GM12878 (cell line): ENCODE data around the gene SRM. TPM values are rescaled to one million over a fixed set of nuclear protein-coding genes. Genes with fewer than 3 reads are reported as not detected.

Source experiments
- ATAC-seq: fragments of 200-7000 bp; cut with Tn5 transposase; 3 replicates; pipeline ENCODE4 v1.9.1; 2020; ENCODE audit warnings: mild to moderate bottlenecking, moderate library complexity
- BruUV-seq: library from RNA; stranded (reverse); fragments of 400-500 nt; replicated peaks from 2 replicates; lab custom pipeline; 2021; lab: Mats Ljungman, UMichigan
- CTCF ChIA-PET: fragments of 300-600 bp; sonication (Branson Sonifier 250); formaldehyde crosslinking; extraction: SDS; loops from one replicate; lab custom pipeline; 2021; ENCODE audit warnings: inconsistent platforms; lab: Yijun Ruan, JAX
- POLR2A ChIA-PET: fragments of 350-600 bp; formaldehyde crosslinking; extraction: SDS; loops from one replicate; lab custom pipeline; 2021; ENCODE audit warnings: inconsistent platforms; lab: Charles Lee
- RAD21 ChIA-PET: fragments of 300-600 bp; sonication (Branson Sonifier 250); formaldehyde crosslinking; loops from one replicate; lab custom pipeline; 2023; ENCODE audit warnings: antibody characterized with exemption; ENCODE audit not compliant: unreplicated experiment; lab: Charles Lee
- SMC1A ChIA-PET: fragments of 300-600 bp; sonication (Branson Sonifier 250); formaldehyde crosslinking; loops from one replicate; lab custom pipeline; 2023; ENCODE audit not compliant: unreplicated experiment, uncharacterized antibody; lab: Charles Lee
- DNase-seq: peaks from one replicate; pipeline ENCODE4 v3.0.0-alpha.2; 2011; ENCODE audit warnings: low read depth, low spot score
- FAIRE-seq: peaks from 3 replicates; lab custom pipeline; 2011; peaks lifted over from hg19 to GRCh38; lab: Jason Lieb, UNC
- H2AFZ ChIP-seq: 2 replicates; pipeline ENCODE4 v1.6.0; 2011; ENCODE audit warnings: low read depth, low read length, control low read depth; ENCODE audit not compliant: control insufficient read depth
- H3K27ac ChIP-seq: 2 replicates; pipeline ENCODE4 v1.5.1; 2011; ENCODE audit warnings: control low read depth; ENCODE audit not compliant: control insufficient read depth, insufficient read depth
- H3K27me3 ChIP-seq, 2 experiments: replicated peaks in 1 of 2; 2 replicates each; pipeline versions ENCODE4 v1.6.0 to v1.6.1; 2011; ENCODE audit warnings: low read length in 1 of 2; ENCODE audit not compliant: control insufficient read depth in 2 of 2, insufficient read depth in 2 of 2
- H3K36me3 ChIP-seq, 2 experiments: 2 replicates each; pipeline ENCODE4 v1.5.1; 2011; ENCODE audit warnings: low read length in 1 of 2; ENCODE audit not compliant: control insufficient read depth in 2 of 2, insufficient read depth in 2 of 2
- H3K4me1 ChIP-seq: 2 replicates; pipeline ENCODE4 v1.6.1; 2011; ENCODE audit warnings: mild to moderate bottlenecking, low read length, moderate library complexity, mixed read lengths; ENCODE audit not compliant: control insufficient read depth, insufficient read depth
- H3K4me2 ChIP-seq: 2 replicates; pipeline ENCODE4 v1.6.0; 2011; ENCODE audit warnings: control low read depth; ENCODE audit not compliant: control insufficient read depth, insufficient read depth
- H3K4me3 ChIP-seq: fragments of 200-600 bp; sonication (generic); 2 replicates; pipeline ENCODE4 v1.5.1; 2016
- H3K79me2 ChIP-seq: 2 replicates; pipeline ENCODE4 v1.6.0; 2011; ENCODE audit warnings: low read length; ENCODE audit not compliant: control insufficient read depth, insufficient read depth
- H3K9ac ChIP-seq: 2 replicates; pipeline ENCODE4 v1.8.0; 2011; ENCODE audit warnings: low read length, control low read depth, mixed read lengths; ENCODE audit not compliant: control insufficient read depth, insufficient read depth
- H3K9me3 ChIP-seq: replicated peaks from 3 replicates; pipeline ENCODE4 v1.5.1; 2011; ENCODE audit warnings: mild to moderate bottlenecking, low read length; ENCODE audit not compliant: control insufficient read depth, insufficient read depth
- H4K20me1 ChIP-seq: 2 replicates; pipeline ENCODE4 v1.6.0; 2011; ENCODE audit not compliant: control insufficient read depth, insufficient read depth
- ATF7 ChIP-seq: fragments of 450-650 bp; IDR thresholded peaks from 2 replicates; pipeline ENCODE4 v1.6.1; 2016; ENCODE audit warnings: low read depth, mild to moderate bottlenecking
- CHD2 ChIP-seq: IDR thresholded peaks from 2 replicates; pipeline ENCODE4 v1.6.1; 2011; ENCODE audit warnings: low read depth, low read length, improper control_type of control experiment, borderline replicate concordance
- FOS ChIP-seq: IDR thresholded peaks from 3 replicates; pipeline ENCODE4 v1.6.1; 2011; ENCODE audit warnings: borderline replicate concordance; ENCODE audit not compliant: insufficient read length; ENCODE audit errors: extremely low read depth
- IRF4 ChIP-seq: IDR thresholded peaks from 2 replicates; pipeline ENCODE4 v1.6.1; 2011; ENCODE audit warnings: low read depth, low read length
- KAT2A ChIP-seq: conservative IDR thresholded peaks from 2 replicates; pipeline ENCODE4 v1.6.1; 2011; ENCODE audit warnings: low read depth, low read length; ENCODE audit not compliant: control insufficient read depth
- MYC ChIP-seq: IDR thresholded peaks from 2 replicates; pipeline ENCODE4 v1.6.1; 2011; ENCODE audit warnings: mild to moderate bottlenecking, low read length, moderate library complexity, inconsistent platforms; ENCODE audit not compliant: insufficient read depth, insufficient replicate concordance, insufficient read length, severe bottlenecking
- NBN ChIP-seq: fragments of 450-650 bp; IDR thresholded peaks from 2 replicates; pipeline ENCODE4 v1.6.1; 2016
- NFYA ChIP-seq: IDR thresholded peaks from 2 replicates; pipeline ENCODE4 v1.6.1; 2011; ENCODE audit warnings: low read depth, mild to moderate bottlenecking, low read length, improper control_type of control experiment, borderline replicate concordance
- NR2F1 ChIP-seq: fragments of 450-650 bp; conservative IDR thresholded peaks from 2 replicates; pipeline ENCODE4 v1.6.1; 2017; ENCODE audit warnings: mild to moderate bottlenecking
- STAT1 ChIP-seq: fragments of 450-650 bp; conservative IDR thresholded peaks from 2 replicates; pipeline ENCODE4 v1.6.1; 2014; ENCODE audit warnings: antibody characterized with exemption, mild to moderate bottlenecking
- TCF3 ChIP-seq: IDR thresholded peaks from 2 replicates; pipeline ENCODE4 v1.6.1; 2012; ENCODE audit warnings: low read depth, mild to moderate bottlenecking, low read length, borderline replicate concordance; ENCODE audit not compliant: insufficient read depth
- whole genome bisulfite sequencing: methylation state at CpG from one replicate; pipeline ENCODE4 v1.1.6; 2016; ENCODE audit warnings: low lambda C conversion rate; ENCODE audit not compliant: insufficient replicate concordance, insufficient coverage; ENCODE audit errors: missing lambda C conversion rate; 5-methylcytosine and 5-hydroxymethylcytosine counted together
- in situ Hi-C: fragments of 300-500 bp; cut with MboI; formaldehyde crosslinking; loops from 9 replicates; pipeline ENCODE4 v1.14.3; 2018; ENCODE audit warnings: mixed read lengths
- intact Hi-C: fragments of 100-400 bp; cut with micrococcal nuclease; formaldehyde crosslinking; loops from one replicate; pipeline ENCODE4 v1.14.2; 2022; ENCODE audit not compliant: unreplicated experiment
- polyA plus RNA-seq, 11 experiments: library from polyadenylated mRNA; depleted of rRNA in 4 of 11; unstranded in 6 of 11; stranded (reverse) in 5 of 11; fragments of >200 nt; fragmentation: Nextera tagmentation in 4 of 11; fragmentation: Illumina TruSeq in 1 of 11; extraction: Ambion mirVana in 4 of 11; extraction: Trizol in 1 of 11; gene quantifications; 1 replicate in 1 of 11; 2 replicates in 10 of 11; pipeline versions ENCODE4 v1.2.1 to v1.2.3, GENCODE V29; 2011 to 2016; ENCODE audit warnings: inconsistent platforms in 2 of 11, missing spikeins in 2 of 11, low read depth in 1 of 11
- total RNA-seq, 4 experiments: library from RNA; depleted of rRNA in 3 of 4; stranded (reverse); fragments of >200 nt in 3 of 4; fragmentation: Illumina TruSeq in 1 of 4; extraction: Trizol in 1 of 4; gene quantifications; 2 replicates each; pipeline versions ENCODE4 v1.2.1 to v1.2.3, GENCODE V29; 2013 to 2021
- TF ChIP-seq, protein P1 (sequence below): IDR thresholded peaks from 2 replicates; pipeline ENCODE4 v1.6.1; 2012; ENCODE audit warnings: low read depth, low read length, improper control_type of control experiment
- TF ChIP-seq, protein P2 (sequence below): fragments of 450-650 bp; IDR thresholded peaks from 2 replicates; pipeline ENCODE4 v1.6.1; 2016; ENCODE audit warnings: mild to moderate bottlenecking
- TF ChIP-seq, protein P3 (sequence below): IDR thresholded peaks from 2 replicates; pipeline ENCODE4 v1.6.1; 2011; ENCODE audit warnings: low read depth, mild to moderate bottlenecking, low read length, moderate library complexity, borderline replicate concordance; ENCODE audit errors: extremely low read depth
- TF ChIP-seq, protein P4 (sequence below): IDR thresholded peaks from 2 replicates; pipeline ENCODE4 v1.6.1; 2012; ENCODE audit warnings: low read depth, low read length, improper control_type of control experiment
- TF ChIP-seq, protein P5 (sequence below): fragments of 450-650 bp; IDR thresholded peaks from 2 replicates; pipeline ENCODE4 v1.6.1; 2018; ENCODE audit warnings: mild to moderate bottlenecking, low read depth, moderate library complexity; ENCODE audit not compliant: partially characterized antibody

Gene SRM
- total and polyA plus RNA-seq, 10 of the 15 experiments (the other 5 are each of a cell fraction or from before 2014, with no cell fraction given), result 16.7 to 255 (median 81.2) TPM

DNA sequence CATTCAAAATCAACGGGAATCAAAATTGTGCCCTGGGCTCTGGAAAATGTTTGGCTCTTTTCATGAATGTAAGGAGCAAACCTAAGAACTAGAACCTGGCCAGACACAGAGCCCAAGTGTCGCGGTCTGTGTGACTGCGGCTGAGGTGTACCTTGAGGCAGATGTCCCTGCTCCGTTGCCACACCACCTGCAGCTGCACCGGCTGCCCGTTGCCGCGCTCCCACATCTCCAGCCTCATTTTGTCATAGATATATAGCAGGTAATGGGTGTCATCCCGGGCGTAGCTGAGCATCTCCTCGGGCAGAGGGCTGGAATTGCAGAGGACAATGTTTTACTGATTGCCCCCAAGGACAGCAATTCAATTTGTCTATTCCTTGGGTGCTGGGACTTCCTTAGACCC is 21.1 kb upstream of the SRM start:
- Histone ChIP-seq H4K20me1 (no peaks in the 10 kb centered on the region), H3K27me3 (no peaks in the 10 kb centered on the region), H3K79me2 (no peaks in the 10 kb centered on the region), H3K9ac (no peak overlapping the region), H2AFZ (no peak overlapping the region), H3K4me2 (no peak overlapping the region), H3K36me3 (peaks cover 17 to 19% of the 10 kb centered on the region in 2 experiments; a peak in 3 of 4 replicates), H3K27ac (no peak overlapping the region), H3K4me3 (no peak overlapping the region), H3K4me1 (no peaks in the 10 kb centered on the region), H3K9me3 (no peaks in the 10 kb centered on the region)
- SMC1A ChIA-PET, result interaction anchor here (1.4 to 1.7 kb wide), 2 partner anchors 17 to 43 kb away, joined by 4 to 5 read pairs; no protein-coding TSS in a partner anchor
- CTCF ChIA-PET, result interaction anchor here (1.2 kb wide), 2 partner anchors 19 to 31 kb away, joined by 3 to 4 read pairs; no protein-coding TSS in a partner anchor
- FAIRE-seq (no peak), ATAC-seq (no peak), DNase-seq (no peak)
- no TSS peak for BruUV-seq
- TF ChIP-seq KAT2A, result no peak
- no peak for TF ChIP-seq TCF3
- no peak for TF ChIP-seq STAT1
- no peak for TF ChIP-seq CHD2
- no peak for TF ChIP-seq ATF7
- TF ChIP-seq, protein P1, sequence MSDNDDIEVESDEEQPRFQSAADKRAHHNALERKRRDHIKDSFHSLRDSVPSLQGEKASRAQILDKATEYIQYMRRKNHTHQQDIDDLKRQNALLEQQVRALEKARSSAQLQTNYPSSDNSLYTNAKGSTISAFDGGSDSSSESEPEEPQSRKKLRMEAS, result no peak
- TF ChIP-seq, protein P2, sequence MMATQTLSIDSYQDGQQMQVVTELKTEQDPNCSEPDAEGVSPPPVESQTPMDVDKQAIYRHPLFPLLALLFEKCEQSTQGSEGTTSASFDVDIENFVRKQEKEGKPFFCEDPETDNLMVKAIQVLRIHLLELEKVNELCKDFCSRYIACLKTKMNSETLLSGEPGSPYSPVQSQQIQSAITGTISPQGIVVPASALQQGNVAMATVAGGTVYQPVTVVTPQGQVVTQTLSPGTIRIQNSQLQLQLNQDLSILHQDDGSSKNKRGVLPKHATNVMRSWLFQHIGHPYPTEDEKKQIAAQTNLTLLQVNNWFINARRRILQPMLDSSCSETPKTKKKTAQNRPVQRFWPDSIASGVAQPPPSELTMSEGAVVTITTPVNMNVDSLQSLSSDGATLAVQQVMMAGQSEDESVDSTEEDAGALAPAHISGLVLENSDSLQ, result no peak
- TF ChIP-seq FOS, result no peak
- no peak for TF ChIP-seq NBN
- no peak for TF ChIP-seq NR2F1
- TF ChIP-seq, protein P3, sequence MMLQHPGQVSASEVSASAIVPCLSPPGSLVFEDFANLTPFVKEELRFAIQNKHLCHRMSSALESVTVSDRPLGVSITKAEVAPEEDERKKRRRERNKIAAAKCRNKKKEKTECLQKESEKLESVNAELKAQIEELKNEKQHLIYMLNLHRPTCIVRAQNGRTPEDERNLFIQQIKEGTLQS, result no peak
- TF ChIP-seq NFYA, result no peak
- TF ChIP-seq, protein P4, sequence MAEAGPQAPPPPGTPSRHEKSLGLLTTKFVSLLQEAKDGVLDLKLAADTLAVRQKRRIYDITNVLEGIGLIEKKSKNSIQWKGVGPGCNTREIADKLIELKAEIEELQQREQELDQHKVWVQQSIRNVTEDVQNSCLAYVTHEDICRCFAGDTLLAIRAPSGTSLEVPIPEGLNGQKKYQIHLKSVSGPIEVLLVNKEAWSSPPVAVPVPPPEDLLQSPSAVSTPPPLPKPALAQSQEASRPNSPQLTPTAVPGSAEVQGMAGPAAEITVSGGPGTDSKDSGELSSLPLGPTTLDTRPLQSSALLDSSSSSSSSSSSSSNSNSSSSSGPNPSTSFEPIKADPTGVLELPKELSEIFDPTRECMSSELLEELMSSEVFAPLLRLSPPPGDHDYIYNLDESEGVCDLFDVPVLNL, result no peak
- no peak for TF ChIP-seq IRF4
- TF ChIP-seq, protein P5, sequence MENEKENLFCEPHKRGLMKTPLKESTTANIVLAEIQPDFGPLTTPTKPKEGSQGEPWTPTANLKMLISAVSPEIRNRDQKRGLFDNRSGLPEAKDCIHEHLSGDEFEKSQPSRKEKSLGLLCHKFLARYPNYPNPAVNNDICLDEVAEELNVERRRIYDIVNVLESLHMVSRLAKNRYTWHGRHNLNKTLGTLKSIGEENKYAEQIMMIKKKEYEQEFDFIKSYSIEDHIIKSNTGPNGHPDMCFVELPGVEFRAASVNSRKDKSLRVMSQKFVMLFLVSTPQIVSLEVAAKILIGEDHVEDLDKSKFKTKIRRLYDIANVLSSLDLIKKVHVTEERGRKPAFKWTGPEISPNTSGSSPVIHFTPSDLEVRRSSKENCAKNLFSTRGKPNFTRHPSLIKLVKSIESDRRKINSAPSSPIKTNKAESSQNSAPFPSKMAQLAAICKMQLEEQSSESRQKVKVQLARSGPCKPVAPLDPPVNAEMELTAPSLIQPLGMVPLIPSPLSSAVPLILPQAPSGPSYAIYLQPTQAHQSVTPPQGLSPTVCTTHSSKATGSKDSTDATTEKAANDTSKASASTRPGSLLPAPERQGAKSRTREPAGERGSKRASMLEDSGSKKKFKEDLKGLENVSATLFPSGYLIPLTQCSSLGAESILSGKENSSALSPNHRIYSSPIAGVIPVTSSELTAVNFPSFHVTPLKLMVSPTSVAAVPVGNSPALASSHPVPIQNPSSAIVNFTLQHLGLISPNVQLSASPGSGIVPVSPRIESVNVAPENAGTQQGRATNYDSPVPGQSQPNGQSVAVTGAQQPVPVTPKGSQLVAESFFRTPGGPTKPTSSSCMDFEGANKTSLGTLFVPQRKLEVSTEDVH, result no peak
- no peak for TF ChIP-seq MYC
- RAD21 ChIA-PET, result interaction anchor here (0.7 kb wide), 1 partner anchor 43 kb away, joined by 3 read pairs; no protein-coding TSS in a partner anchor
- in situ Hi-C loops (no loop called here), intact Hi-C loops (no loop called here)
- POLR2A ChIA-PET, result no interaction called here
- WGBS, result 91% methylated on average over 12 of the region's 12 CpGs
